IMR-90 (cell line): ENCODE results near the gene GLIPR1.
"Not testable (repeated sequence)": the region's sequence is repeated elsewhere in the genome, so short reads cannot be mapped to it uniquely, and the experiment has no call there.

Experiments
- CEBPB ChIP-seq: IDR thresholded peaks from 2 replicates; pipeline ENCODE4 v1.6.1; 2012; ENCODE audit warnings: low read depth, low read length, improper control_type of control experiment
- CHD1 ChIP-seq: IDR thresholded peaks from 2 replicates; pipeline ENCODE4 v1.6.1; 2012; ENCODE audit warnings: low read depth, low read length, improper control_type of control experiment
- POLR2A ChIP-seq: IDR thresholded peaks from 2 replicates; pipeline ENCODE4 v1.6.1; 2012; ENCODE audit warnings: mild to moderate bottlenecking, low read depth, low read length
- RCOR1 ChIP-seq: IDR thresholded peaks from 2 replicates; pipeline ENCODE4 v1.6.1; 2012; ENCODE audit warnings: mild to moderate bottlenecking, low read length, improper control_type of control experiment; ENCODE audit not compliant: insufficient replicate concordance
- RFX5 ChIP-seq: IDR thresholded peaks from 2 replicates; pipeline ENCODE4 v1.8.0; 2012; ENCODE audit warnings: low read depth, mild to moderate bottlenecking, low read length, moderate library complexity
- TF ChIP-seq, protein P1 (sequence below): conservative IDR thresholded peaks from 2 replicates; pipeline ENCODE4 v1.5.1; 2012; ENCODE audit warnings: mild to moderate bottlenecking, low read depth, low read length, improper control_type of control experiment

- TF ChIP-seq, protein P1, sequence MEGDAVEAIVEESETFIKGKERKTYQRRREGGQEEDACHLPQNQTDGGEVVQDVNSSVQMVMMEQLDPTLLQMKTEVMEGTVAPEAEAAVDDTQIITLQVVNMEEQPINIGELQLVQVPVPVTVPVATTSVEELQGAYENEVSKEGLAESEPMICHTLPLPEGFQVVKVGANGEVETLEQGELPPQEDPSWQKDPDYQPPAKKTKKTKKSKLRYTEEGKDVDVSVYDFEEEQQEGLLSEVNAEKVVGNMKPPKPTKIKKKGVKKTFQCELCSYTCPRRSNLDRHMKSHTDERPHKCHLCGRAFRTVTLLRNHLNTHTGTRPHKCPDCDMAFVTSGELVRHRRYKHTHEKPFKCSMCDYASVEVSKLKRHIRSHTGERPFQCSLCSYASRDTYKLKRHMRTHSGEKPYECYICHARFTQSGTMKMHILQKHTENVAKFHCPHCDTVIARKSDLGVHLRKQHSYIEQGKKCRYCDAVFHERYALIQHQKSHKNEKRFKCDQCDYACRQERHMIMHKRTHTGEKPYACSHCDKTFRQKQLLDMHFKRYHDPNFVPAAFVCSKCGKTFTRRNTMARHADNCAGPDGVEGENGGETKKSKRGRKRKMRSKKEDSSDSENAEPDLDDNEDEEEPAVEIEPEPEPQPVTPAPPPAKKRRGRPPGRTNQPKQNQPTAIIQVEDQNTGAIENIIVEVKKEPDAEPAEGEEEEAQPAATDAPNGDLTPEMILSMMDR: not testable (repeated sequence)
- TF ChIP-seq POLR2A, RCOR1, RFX5, CEBPB, CHD1: not testable (repeated sequence)
Observed at GRCh38 chr12:75442454-75442853, 38.1 kb upstream of the GLIPR1 start.
